Psoas muscle (tissue), 8 donors: ENCODE results near the gene ACADS. TPM values are rescaled to one million over a fixed set of nuclear protein-coding genes. Genes with fewer than 3 reads are reported as not detected.

ENCODE experiments used
- ATAC-seq, 4 donors: fragments of 200-7000 bp; cut with Tn5 transposase; one replicate each; pipeline ENCODE4 v1.9.1; 2020; ENCODE audit warnings: moderate library complexity in 3 of 4, mild to moderate bottlenecking in 2 of 4
- DNase-seq, 2 donors: peaks; one replicate each; pipeline ENCODE4 v3.0.0-alpha.2; 2020
- H3K27ac ChIP-seq: fragments of 200-600 bp; one replicate; pipeline ENCODE4 v1.8.0; 2022
- H3K27me3 ChIP-seq, 3 donors: fragments of 200-600 bp in 1 of 3; one replicate each; pipeline versions ENCODE4 v1.6.1 to v1.8.0; 2013 to 2022; ENCODE audit warnings: low read length in 2 of 3, mild to moderate bottlenecking in 2 of 3, moderate library complexity in 1 of 3; ENCODE audit not compliant: insufficient read depth in 3 of 3
- H3K36me3 ChIP-seq, 2 donors: fragments of 200-600 bp in 1 of 2; one replicate each; pipeline versions ENCODE4 v1.6.1 to v1.8.0; 2013 to 2022; ENCODE audit warnings: low read depth in 1 of 2, mild to moderate bottlenecking in 1 of 2, moderate library complexity in 1 of 2; ENCODE audit not compliant: insufficient read depth in 1 of 2
- H3K4me1 ChIP-seq: fragments of 200-600 bp; one replicate; pipeline ENCODE4 v1.8.0; 2022
- H3K4me3 ChIP-seq: fragments of 200-600 bp; one replicate; pipeline ENCODE4 v1.8.0; 2022; ENCODE audit warnings: mild to moderate bottlenecking
- H3K9me3 ChIP-seq: fragments of 200-600 bp; one replicate; pipeline ENCODE4 v1.8.0; 2022
- CTCF ChIP-seq: fragments of 200-600 bp; IDR thresholded peaks from one replicate; pipeline ENCODE4 v1.8.0; 2022; ENCODE audit warnings: antibody characterized with exemption
- WGBS, 3 donors: extraction: QIAGEN DNeasy Blood & Tissue Kit; methylation state at CpG; one replicate each; pipeline versions ENCODE4 v1.1.6 to v1.1.7; 2013; 5-methylcytosine and 5-hydroxymethylcytosine counted together
- intact Hi-C, 2 donors: fragments of 100-400 bp; cut with DNase I; formaldehyde crosslinking; loops; one replicate each; pipeline versions ENCODE4 v1.11.0 to v1.14.2; 2022
- polyA plus RNA-seq, 3 donors: library from polyadenylated mRNA; stranded (reverse); fragments of 200-250 nt; gene quantifications; one replicate each; pipeline ENCODE4 v1.2.3, GENCODE V29; 2013
- total RNA-seq, 4 donors: library from RNA; stranded (reverse); fragmentation: NEBNext Ultra II Directional in 2 of 4; extraction: Animal tissue kit (Norgen Biotek cat#: 25700) in 2 of 4; gene quantifications; one replicate each; pipeline versions ENCODE4 v1.2.1 to v1.2.4, GENCODE V29; 2021 to 2023
- donor health status: healthy with polysubstance abuse.
- donor health status: DM: no; HTN: no; CAD: no; lungs with moderate emphysema.
- donor health status: Bipolar disorder and iron deficiency.
- donor health status: healthy.
- donor health status: DM: yes; HTN: yes; CAD: no.
- donor health status: DM: no; HTN: no; CAD: no.
- donor health status: DM: no; HTN: no; CAD: no.
- donor health status: DM: yes; HTN: yes; CAD: no.

The ACADS gene
- total and polyA plus RNA-seq, 7 donors, result 81.9 to 120 (median 106) TPM

GRCh38 chr12:120690978-120691377 is 34.6 kb upstream of the ACADS start:
- Histone ChIP-seq H3K4me1 (peaks cover 66% of the 10 kb centered on the region), H3K9me3 (no peaks in the 10 kb centered on the region), H3K27ac (peak overlapping the region; percentile 60), H3K27me3 (no peaks in the 10 kb centered on the region), H3K4me3 (peak overlapping the region; percentile 10), H3K36me3 (peaks cover 0 to 23% of the 10 kb centered on the region in 2 donors)
- 34 to 48% (median 36%) methylated on average over 3 of the region's 3 CpGs for WGBS, 3 donors
- intact Hi-C loops, result no loop called here
- DNase-seq (no peak), ATAC-seq (no peak)
- no peak for TF ChIP-seq CTCF

DNA sequence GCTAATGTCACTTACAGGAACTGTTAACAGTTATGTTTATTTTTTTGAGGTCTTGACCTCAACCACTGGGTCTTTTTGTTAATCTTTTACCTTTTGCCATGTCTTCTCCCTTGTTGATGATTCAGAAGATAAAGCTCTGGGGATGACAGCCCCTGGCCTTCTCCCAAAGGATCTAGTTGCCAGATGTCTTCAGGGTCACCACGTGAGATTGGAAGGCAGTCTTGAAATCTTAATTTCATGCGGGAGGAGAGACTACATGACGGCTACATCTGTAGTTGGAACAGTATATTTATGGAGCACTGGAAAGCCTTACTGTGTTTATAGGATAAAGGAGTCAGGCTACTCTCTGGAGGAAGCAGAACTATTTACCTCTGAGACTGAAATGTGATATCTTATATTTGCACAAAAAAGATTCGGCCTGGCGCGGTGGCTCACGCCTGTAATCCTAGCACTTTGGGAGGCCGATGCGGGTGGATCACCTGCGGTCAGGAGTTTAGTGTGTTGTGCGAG is 33.0 kb upstream of the ACADS start:
- WGBS, 3 donors, result 25 to 41% (median 30%) methylated on average over 11 of the region's 11 CpGs
- Histone ChIP-seq H3K4me3 (no peak overlapping the region), H3K4me1 (peaks cover 79% of the 10 kb centered on the region), H3K36me3 (peaks cover 0 to 39% of the 10 kb centered on the region in 2 donors), H3K9me3 (no peaks in the 10 kb centered on the region), H3K27me3 (no peaks in the 10 kb centered on the region), H3K27ac (peak overlapping the region; percentile 38)
- DNase-seq, result no peak
- ATAC-seq, result peak in 3 of 4 donors; percentile 62 to 66 (median 63)
- intact Hi-C loops, result loop anchor here in 1 of 2 donors (2.0 kb wide), 1 partner anchor 16 kb away; no protein-coding TSS in a partner anchor
- no peak for TF ChIP-seq CTCF

GRCh38 chr12:120693848-120694247 is 31.8 kb upstream of the ACADS start:
- no peak for TF ChIP-seq CTCF
- peaks cover 0 to 51% of the 10 kb centered on the region in 2 donors for H3K36me3 ChIP-seq
- no peak overlapping the region for H3K27ac ChIP-seq
- 76 to 82% (median 82%) methylated on average over 4 of the region's 4 CpGs for WGBS, 3 donors
- DNase-seq, result no peak
- ATAC-seq, result no peak
- peaks cover 77% of the 10 kb centered on the region for H3K4me1 ChIP-seq
- intact Hi-C loops, result loop anchor here in 1 of 2 donors (2.0 kb wide), 1 partner anchor 15 kb away; no protein-coding TSS in a partner anchor
- no peak overlapping the region for H3K4me3 ChIP-seq
- H3K27me3 ChIP-seq, result no peaks in the 10 kb centered on the region
- no peaks in the 10 kb centered on the region for H3K9me3 ChIP-seq

DNA sequence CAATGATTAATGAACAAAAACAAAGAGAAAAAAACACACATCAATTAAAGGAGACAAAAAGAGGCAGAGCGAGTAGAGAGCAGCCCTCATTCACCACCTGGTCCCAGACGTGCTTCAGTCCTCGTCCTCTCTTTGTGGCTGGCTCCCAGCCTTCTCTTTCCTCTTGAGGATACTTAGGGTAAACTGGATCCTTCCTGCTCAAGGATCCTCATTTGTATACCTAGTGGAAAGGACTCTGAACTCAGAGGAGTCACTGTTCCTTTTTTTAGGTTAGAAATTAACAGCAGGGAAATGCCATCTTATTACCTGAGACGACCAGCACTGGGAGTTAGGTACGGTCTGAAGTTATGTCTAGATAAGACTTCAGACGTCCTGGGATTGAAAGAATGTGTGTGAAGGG is 29.0 kb upstream of the ACADS start:
- Histone ChIP-seq H3K4me1 (peaks cover 77% of the 10 kb centered on the region), H3K36me3 (peaks cover 0 to 78% of the 10 kb centered on the region in 2 donors), H3K9me3 (no peaks in the 10 kb centered on the region), H3K27me3 (no peaks in the 10 kb centered on the region), H3K4me3 (no peak overlapping the region), H3K27ac (peak overlapping the region; percentile 67)
- DNase-seq, result no peak
- intact Hi-C loops, result no loop called here
- TF ChIP-seq CTCF, result no peak
- no peak for ATAC-seq
- WGBS, 3 donors, result 44 to 79% (median 53%) methylated on average over 6 of the region's 6 CpGs

- no peaks in the 10 kb centered on the region for H3K27me3 ChIP-seq
- no peaks in the 10 kb centered on the region for H3K9me3 ChIP-seq
- ATAC-seq (peak in 1 of 4 donors; percentile 19), DNase-seq (no peak)
- intact Hi-C loops, result no loop called here
- TF ChIP-seq CTCF, result no peak
- H3K36me3 ChIP-seq, result peaks cover 0 to 85% of the 10 kb centered on the region in 2 donors
- 35 to 79% (median 65%) methylated on average over 1 of the region's 1 CpG for WGBS, 3 donors
- peaks cover 70% of the 10 kb centered on the region for H3K4me1 ChIP-seq
- peak overlapping the region; percentile 67 for H3K27ac ChIP-seq
- no peak overlapping the region for H3K4me3 ChIP-seq
Measured at GRCh38 chr12:120697344-120697743, 28.3 kb upstream of the ACADS start.
